GM18526 (cell line): ENCODE measurements around the gene CEP112.

Source experiments
- POLR2A ChIP-seq: IDR thresholded peaks from 3 replicates; pipeline ENCODE4 v1.6.1; 2011; ENCODE audit not compliant: insufficient read length; ENCODE audit errors: extremely low read depth

The CEP112 gene

DNA sequence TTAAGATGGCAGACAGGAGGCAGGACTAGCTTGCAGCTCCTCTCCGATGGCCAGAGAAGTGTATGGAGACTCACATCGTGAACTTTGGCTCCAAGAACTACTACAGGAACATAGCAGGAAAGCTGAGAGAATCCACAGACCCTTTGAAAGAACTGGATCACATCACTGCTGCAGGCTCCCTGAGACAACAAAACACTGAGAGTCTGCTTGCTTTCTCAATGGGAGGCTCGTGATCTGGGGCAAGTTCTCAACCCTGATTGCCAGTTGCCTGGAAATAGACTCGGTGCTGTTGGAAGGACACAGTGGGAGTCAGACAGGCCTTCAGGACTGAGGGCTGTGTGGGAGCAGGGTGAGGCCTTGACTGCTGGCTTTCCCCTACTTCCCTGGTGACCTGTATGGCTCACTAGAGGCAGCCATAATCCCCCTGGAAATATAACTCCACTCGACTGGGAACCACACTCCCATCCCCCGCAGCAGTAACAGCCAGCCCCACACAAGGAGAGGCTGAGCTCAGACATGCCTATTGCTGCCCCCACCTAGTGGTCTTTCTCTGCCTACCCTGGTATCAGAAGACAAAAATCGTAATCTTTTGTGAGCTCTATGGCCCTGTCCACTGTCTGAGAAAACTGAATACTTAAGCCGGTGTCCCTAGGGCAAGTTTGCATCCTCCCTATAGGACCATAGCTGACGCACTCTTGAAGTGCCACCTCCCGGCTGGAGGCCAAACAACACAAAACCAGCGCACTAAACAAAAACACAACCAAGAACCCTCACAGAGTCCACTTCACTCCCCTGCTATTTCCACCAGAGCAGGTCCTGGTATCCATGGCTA lies 238.4 kb downstream of the CEP112 start:
- no peak for TF ChIP-seq POLR2A

DNA sequence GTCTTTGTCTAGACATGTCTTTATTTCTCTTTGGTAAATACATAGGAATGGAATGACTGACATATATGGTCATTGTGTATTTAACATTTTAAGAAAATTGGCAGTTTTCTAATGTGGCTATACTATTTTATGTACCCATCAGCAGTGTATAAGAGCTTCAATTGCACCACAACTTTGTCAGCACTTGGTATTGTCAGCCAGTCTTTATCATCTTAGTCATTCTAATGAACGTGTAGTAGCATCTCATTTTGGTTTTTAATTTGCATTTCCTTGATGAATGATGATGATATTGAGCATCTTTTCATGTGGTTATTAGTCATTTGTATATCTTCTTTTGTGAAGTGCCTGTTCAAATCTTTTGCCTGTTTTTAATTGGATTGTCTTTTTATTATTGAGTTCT lies 239.3 kb downstream of the CEP112 start:
- no peak for TF ChIP-seq POLR2A

DNA sequence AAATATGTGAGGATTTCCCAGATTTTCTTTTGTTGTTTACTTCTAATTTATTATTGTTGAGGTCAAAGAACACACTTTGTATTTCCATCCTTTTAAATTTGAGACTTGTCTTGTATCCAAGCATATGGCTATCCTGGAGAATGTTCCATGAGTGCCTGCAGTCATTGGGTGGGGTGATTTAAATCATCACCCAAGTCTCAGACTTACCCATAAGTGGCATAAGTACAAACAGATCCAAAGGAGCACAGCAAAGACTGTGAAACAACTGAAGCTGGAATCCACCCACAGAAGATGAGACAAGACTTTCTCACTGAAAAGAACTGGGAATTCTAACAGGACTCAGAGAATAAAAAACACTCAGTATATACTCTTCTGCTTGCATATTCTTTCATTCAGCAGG lies 239.9 kb downstream of the CEP112 start:
- no peak for TF ChIP-seq POLR2A

DNA sequence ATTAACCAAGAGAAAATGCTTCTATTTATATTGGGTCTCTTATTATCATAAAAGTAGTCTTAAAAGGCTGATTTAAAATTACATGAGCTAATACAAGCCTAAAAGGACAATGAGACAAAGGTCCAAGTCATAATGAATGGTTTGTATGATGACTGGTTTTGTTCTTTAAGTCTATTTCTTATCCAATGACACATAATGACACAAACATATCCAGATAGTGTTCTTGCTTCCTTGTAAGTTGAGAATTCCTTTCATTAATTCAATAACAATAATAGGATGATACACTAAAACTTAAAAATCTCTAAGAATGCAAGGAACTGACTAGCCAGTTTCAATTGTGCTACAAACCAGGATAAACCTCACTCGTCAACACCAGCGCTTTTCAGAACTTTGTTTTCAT lies 244.1 kb downstream of the CEP112 start:
- no peak for TF ChIP-seq POLR2A

DNA sequence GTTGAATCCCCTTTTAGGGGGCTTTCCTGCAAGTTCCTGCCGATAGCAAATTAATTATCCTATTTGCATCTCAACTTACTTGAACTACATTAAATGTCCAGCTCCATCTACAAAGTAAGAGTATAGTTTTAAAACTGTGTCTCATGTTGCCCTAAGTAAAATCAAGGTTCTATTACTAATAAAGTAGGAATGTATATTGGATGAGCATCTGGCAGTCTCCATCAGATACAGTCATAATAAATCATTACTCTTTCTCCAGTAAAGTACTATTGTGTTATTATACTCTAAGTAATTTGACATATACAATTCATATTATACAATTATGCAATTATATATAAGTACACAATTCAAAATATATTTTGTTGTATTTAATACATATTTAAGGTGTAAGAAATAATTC lies 249.3 kb downstream of the CEP112 start:
- TF ChIP-seq POLR2A: no peak

DNA sequence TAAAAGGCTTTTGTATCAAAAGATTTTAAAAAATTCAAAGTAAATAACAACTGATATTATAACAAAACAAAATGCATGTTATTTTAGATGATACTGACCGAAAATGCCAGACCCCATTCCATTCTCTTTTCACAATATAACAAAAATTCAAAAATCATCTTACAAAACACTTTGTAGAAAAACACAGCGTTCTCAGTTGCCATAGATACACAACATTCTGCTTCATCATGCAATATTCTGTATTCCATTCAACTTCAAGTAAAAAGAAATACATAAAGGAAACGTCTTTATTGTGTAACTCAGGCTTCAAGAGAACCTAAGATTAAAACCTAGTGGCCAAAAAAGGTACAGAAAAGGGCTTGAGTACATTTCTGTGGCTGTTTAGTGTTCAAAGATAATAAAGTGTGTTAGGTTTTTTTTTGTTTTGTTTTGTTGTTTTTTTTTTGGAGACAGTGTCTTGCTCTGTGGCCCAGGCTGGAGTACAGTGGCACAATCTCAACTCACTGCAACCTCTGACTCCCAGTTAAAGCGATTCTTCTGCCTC lies 250.5 kb downstream of the CEP112 start:
- TF ChIP-seq POLR2A: no peak

DNA sequence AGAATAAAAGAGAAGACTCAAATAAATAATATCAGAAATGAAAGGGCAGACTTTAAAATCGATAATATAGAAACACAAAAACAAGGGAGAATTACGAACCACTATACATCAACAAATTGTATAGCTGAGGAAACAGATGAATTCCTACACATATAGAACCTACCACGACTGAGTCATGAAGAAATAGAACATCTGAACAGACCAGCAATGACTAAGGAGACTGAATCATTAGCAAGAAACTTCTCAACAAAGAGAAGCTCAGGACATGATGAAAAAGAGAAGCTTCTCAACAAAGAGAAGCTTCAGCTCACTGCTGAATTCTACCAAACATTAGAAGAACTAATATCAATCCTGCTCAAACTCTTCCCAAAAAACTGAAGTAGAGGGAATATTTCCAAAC lies 255.9 kb downstream of the CEP112 start:
- TF ChIP-seq POLR2A: no peak

DNA sequence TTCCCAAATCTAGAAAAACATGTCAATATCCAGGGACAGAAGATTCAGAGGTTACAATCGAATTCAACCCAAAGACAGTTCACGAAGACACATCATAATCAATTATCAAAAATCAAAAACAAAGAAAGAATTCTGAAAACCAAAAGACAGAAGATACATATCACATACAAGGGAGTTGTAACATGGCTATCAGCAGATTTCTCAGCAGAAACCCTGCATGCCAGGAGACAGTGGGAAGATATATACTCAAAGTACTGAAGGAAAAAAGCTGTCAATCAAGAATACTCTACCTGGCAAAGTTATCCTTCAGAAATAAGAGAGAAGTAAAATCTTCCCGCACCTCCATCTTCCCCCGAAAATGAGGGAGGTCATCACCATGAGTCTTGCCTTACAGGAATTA lies 258.6 kb downstream of the CEP112 start:
- no peak for TF ChIP-seq POLR2A

DNA sequence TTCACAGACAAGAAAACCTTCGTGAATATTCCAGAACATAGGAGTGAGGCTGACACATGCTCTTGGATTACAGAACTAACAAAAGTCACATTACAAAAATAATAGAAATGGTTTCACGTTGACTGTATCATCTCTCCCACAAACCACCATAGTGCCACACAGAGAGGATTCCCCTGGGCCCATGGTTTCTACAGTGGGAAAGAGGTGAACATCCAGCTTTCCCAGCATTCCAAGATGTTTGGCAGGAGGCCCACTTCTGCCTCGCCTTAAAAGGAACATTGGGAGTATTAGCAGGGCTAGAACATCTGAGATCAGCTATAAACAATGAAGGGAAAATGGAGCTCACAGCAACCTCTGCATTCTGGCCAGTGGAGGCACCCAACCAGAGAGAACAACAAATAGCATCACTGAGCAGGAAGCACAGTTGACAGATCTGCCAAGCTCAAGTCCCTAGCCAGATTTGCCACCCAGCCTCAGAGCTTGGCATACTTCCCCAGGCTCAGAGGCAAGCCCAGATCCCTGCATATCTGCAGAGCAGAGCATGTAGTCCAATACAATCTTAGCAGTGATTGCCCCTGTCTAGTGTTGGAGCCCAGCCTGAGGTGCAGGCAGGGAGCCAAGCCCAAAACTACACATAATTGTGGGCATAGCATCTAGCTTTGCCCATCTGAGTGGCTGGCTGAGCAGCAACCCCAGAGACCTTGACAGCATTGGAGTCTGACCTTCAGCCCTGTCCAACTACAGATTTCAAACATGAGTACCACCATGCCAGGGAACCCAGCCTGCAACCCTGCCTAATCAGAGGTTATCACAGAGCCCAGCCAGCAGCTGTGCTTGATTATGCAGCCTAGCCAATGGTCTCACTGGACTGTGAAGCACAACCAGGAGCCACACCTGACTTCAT lies 260.4 kb downstream of the CEP112 start:
- no peak for TF ChIP-seq POLR2A

DNA sequence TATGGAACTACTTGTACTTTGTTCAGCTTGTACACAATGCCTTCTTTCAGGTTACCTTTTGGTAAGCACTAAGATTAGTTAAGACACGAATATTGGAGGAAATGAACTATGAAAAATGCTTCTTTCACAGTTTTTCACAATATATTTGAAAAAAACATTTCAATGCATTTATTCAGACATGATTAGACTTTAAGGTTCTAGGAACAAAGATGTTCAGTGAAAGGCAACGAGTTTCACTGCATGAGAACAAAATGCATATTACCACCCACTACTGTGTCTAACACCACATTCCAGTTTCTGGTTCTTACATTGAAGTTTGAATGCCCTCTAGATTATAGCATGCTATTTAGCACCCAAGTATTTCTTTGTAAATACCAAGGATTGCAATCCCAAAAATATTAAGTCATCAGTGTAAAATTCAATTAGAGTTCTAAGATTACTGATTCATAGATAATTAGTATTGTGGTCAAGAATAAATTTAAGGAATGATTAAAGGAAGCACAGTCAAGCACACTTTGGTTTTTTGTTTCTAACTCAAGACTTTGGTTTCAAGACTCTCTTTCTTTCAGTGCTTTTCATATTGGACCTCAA lies 261.7 kb downstream of the CEP112 start:
- no peak for TF ChIP-seq POLR2A

DNA sequence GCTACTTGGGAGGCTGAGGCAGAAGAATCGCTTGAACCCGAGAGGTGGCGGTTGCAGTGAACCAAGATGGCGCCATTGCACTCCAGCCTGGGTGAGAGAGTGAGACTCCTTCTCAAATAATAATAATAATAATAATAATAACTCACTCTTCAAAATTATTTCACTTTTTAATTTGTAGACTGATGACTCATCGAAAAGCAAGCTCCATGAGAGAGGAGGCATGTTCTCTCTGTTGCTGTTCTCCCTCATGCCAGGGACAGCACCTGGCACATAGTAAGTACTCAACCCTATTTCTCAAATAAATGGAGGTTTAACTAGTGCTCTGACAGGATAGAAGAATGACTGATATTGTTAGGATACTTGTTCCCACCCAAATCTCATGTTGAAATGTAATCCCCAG lies 265.3 kb downstream of the CEP112 start:
- no peak for TF ChIP-seq POLR2A

DNA sequence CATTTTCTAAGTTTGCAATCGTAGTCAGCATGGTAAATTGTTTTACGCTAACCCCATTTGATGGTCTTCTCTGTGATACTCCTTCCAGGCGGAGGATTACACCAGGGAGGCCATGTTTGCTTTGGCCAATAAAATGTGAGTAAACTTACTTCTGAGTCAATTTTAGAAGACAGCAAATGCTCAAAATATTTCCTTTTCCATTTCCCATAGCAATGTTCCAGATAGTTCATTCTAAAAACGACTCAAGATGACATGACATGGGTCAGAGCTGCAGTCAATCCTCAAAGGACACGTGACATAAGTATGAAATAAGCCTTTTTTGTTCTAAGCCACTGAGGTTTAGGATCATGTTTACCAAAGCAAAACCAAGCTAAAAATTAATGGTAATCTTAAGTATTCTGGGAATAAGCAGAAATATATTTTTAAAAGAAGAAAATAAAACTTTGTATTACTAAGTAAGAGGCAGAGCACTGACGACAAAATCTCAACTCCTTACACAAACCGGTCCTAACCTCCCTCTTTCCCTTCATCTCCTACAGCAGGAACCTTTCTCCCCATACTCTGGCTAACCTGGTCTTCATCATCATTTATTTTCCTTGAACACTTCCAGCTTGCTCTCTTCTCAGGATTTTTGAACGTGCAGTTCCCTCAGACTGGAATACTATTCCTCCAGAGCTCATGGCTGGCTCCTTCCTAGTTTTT lies 266.2 kb downstream of the CEP112 start:
- no peak for TF ChIP-seq POLR2A

DNA sequence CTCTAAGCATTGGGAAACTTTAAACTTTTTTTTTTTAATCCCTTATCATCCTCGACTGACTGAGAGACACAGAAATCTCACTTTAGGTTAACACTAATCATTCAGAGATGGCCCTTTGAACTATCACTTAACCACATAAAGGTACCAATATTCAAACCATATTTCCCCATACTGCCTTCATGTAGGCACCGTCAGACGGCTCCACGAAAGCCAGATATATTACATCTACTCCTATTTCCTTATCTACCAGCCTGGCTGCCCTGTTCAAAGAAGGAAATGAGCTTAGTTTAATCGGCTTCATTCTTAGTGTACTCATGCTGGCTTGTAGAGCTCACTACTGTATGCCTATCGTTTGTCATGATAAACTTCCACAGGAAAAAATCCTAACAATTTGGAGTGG lies 270.9 kb downstream of the CEP112 start:
- TF ChIP-seq POLR2A: no peak

DNA sequence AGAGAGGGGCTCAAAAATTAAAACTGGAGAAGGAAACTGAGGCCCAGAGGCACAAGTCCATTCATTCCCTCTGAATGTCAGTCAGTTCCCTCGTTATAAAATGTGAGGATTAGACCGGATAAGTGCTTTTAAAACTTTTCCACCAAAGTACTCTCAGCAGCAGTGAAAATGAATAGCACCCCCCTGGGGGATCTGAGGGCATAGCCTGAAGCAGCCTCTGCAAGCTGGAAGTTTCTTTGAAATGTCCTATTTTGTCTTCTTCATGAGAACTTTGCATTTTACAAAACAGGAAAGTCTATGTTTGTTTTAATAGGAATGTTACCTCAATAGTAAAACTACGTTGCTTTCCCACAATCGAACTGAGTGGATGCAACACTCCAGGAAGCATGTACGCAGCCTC lies 273.0 kb downstream of the CEP112 start:
- no peak for TF ChIP-seq POLR2A

DNA sequence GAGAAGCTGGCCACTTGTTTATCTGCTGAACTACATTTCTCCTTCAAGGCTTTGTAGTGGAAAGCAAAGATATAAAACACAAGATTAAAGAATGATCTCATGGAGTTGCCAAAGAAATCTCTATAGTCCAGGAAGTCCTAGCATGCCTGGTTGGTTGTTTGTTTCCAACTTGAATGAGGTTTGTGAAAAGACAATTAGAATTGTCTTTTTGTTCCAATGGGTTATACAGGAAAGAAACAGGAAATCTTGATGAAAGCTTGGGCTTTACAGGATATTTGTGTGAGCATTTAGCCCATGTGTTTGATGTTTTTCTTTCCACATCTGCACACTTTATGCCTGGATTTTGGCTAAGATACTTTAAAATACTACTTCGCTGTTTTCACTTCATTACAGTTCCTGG lies 273.4 kb downstream of the CEP112 start:
- TF ChIP-seq POLR2A: no peak

DNA sequence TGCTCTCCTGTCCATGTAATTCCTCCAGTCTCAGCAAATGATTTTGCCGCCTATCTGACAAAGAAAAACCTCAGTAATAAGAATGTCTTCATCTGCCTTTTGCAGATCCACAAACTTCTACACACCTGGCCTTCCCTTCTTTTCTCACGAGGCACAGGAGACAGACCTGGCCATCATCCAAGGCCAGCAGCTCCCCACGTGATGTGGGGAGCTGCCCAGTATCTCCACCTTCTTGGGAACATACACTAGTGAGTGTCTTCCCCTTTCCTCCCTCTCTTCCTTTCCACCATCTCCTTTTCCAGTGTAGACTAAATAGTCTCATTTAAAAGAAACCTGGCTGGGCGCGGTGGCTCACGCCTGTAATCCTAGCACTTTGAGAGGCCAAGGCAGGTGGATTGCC lies 274.4 kb downstream of the CEP112 start:
- no peak for TF ChIP-seq POLR2A

DNA sequence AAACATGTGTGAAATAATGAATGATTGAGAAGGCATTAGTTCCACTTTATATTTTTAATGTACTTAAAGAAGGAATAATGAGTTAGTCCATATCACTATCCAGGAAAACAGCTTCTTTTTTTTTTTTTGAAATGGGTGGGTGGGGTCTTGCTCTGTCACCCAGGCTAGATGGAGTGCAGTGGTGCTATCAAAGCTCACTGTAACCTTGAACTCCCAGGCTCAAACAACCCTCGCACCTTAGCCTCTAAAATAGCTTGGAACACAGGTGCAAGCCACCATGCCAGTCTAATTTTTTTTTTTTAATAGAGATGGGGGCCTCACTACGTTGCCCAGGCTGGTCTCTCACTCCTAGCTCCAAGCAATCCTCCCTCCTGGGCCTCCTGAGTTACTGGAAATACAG lies 275.5 kb downstream of the CEP112 start:
- no peak for TF ChIP-seq POLR2A
